Measurements from ENCODE around the gene CDH4.

The CDH4 gene

DNA sequence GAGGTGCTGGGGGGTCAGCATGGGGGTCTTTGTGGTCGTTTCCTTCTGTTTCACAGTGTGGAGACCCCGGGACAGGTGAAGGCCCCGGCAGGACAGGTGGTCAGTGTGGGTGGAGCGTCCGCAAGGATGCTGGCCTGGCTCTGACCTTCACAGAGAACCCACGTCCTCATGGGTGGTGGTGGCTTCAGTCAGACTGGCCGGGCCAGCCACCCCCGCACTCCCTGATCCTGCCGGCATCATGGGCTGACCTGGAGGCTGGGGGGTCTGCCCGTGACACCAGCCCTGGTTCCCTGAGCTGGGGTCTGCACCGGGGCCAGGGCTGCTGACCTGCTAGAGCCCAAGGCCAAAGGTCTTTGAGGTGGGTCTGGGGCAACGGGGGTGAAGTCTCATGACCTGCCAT, 41.9 kb downstream of the CDH4 start:
- no peak for DNase-seq (ENCODE audit: low read depth)
- TF ChIP-seq, protein P1, sequence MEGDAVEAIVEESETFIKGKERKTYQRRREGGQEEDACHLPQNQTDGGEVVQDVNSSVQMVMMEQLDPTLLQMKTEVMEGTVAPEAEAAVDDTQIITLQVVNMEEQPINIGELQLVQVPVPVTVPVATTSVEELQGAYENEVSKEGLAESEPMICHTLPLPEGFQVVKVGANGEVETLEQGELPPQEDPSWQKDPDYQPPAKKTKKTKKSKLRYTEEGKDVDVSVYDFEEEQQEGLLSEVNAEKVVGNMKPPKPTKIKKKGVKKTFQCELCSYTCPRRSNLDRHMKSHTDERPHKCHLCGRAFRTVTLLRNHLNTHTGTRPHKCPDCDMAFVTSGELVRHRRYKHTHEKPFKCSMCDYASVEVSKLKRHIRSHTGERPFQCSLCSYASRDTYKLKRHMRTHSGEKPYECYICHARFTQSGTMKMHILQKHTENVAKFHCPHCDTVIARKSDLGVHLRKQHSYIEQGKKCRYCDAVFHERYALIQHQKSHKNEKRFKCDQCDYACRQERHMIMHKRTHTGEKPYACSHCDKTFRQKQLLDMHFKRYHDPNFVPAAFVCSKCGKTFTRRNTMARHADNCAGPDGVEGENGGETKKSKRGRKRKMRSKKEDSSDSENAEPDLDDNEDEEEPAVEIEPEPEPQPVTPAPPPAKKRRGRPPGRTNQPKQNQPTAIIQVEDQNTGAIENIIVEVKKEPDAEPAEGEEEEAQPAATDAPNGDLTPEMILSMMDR (IDR thresholded peaks at IDR 0.05; ENCODE audit: control insufficient read depth, extremely low read depth, insufficient read depth), result no peak

DNA sequence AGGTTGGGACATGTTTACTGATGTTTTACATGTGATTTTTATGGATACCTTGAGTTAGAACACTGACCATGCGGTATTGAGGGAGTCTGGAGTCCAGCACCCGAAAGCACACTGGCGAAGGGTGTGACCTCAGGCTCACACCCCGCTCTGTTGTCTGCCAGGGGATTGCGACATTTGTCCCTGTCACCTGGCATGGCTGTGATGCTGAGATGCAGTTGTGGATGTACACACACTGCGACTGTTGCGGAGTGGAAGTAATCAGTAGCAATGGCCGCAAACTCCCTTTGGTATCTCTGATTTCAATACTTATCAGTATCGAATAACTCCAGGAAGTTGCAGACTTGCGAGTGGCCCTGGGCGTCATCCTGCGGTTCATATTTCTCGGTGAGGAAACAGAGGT, 43.2 kb downstream of the CDH4 start:
- no peak overlapping the region for H3K4me3 ChIP-seq (ENCODE audit: low read depth, low read length)
- no peak for DNase-seq (ENCODE audit: low read depth)
- TF ChIP-seq, protein P1 (IDR thresholded peaks at IDR 0.05; ENCODE audit: control insufficient read depth, extremely low read depth, insufficient read depth), result no peak

More for the DNA sequence above, 41.9 kb downstream of the CDH4 start:
- H3K4me3 ChIP-seq (ENCODE audit: low read depth, low read length), result no peak overlapping the region

DNA sequence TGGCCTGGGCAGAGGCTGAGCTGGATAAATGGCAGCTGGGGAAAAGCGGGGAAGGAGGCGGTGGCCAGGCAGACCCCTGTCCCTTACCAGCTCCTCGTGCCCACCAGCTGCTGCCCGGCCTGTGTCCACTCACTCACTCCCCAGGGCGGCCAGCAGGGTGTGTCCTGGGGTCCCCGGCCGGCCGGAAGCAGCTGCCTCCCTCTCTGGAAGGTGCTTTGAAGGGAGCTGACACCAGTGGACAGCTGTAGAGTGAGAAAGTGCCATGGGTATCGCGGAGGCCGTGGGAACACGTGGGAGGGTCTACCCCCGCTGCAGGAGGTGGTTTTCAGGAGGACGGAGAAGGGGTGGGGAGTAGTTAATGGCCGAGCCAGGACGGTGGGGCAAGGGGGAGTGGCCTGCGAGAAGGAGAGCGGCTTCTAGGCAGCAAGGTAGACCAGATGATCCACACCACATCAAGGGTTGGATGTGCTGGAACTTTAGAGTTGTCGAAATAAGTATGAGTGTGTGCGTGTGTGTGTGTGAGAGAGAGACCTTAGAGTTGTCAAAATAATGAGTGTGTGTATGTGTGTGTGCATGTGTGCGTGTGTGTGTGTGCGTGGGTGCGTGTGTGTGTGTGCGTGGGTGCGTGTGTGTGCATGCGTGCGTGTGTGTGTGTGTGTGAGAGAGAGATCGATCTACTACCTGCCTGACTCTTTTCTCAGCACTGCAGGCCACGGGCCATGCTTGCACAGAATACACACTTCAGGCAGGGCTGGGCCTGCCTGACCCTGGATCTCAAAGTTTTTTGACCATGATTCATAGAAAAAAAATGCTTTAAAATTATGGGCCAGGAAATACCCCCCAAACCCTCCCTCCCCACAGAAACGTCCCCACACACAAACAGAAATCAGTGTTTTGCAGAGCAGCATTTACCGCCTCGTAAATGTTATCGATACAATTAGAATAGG, 43.9 kb downstream of the CDH4 start:
- no peak for DNase-seq (ENCODE audit: low read depth)

DNA sequence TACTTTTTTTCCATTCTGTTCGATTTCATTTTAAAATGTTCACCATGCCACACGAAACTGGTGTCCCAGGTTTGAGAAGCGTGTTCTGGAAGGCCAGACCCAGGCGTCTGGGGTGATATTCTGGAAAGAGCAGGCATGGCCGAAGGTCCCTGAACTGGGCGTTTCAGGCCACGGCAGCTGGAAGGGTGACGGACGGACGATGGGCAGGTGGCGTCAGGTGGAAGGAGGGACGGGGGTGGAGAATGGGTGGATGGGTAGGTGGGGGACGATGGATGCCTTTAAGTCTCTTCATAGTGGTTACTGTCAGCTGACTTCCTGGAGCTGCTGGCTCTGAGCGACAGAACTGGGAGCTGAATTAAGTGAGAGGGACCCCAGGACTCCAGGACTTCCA, 44.6 kb downstream of the CDH4 start:
- no peak overlapping the region for H3K4me3 ChIP-seq (ENCODE audit: low read depth, low read length)
- TF ChIP-seq, protein P1 (IDR thresholded peaks at IDR 0.05; ENCODE audit: control insufficient read depth, extremely low read depth, insufficient read depth), result no peak
- no peak for DNase-seq (ENCODE audit: low read depth)

More for the DNA sequence above, 43.9 kb downstream of the CDH4 start:
- no peak overlapping the region for H3K4me3 ChIP-seq (ENCODE audit: low read depth, low read length)
- TF ChIP-seq, protein P1 (IDR thresholded peaks at IDR 0.05; ENCODE audit: control insufficient read depth, extremely low read depth, insufficient read depth), result no peak

DNA sequence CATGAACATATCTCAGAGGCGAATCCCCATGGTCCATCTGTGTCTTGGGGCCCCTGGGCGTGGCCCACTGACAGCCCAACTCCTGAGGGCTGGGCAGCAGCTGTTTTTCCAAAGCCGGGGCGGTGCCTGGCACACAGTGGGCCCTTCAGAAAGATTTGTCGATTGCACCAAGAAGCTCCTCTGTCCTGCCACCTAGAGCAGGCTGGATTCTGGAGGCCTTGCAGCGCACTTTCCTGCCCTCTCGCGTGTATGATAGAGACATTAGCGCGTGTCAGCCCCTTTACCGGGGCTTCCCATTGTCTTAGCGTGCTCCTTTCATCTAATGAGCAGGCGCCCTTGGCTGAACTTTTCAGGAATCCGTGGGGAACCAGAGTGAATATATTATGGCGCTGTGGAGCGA, 45.4 kb downstream of the CDH4 start:
- TF ChIP-seq, protein P1 (IDR thresholded peaks at IDR 0.05; ENCODE audit: control insufficient read depth, extremely low read depth, insufficient read depth), result no peak
- no peak overlapping the region for H3K4me3 ChIP-seq (ENCODE audit: low read depth, low read length)
- DNase-seq (ENCODE audit: low read depth), result no peak

DNA sequence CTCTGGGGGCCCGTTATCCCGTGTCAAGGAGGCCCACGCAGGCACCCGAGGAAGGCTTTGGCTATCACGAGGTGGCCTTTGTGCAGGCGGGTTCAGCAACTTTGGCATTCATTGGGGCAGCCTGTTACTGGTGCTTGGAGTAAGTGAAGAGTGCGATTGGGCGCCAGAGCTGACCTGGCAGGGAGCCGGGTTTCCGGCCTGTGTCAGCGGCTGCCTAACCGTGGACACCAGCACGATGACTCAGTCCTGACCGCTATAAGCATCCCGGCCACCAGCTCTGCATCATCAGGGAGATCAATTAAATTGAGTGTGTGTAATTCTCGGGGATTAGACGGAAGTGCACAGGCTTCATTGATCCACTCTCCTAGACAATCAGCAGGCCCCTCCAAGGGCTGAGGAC, 45.9 kb downstream of the CDH4 start:
- no peak for DNase-seq (ENCODE audit: low read depth)
- no peak overlapping the region for H3K4me3 ChIP-seq (ENCODE audit: low read depth, low read length)
- TF ChIP-seq, protein P1 (IDR thresholded peaks at IDR 0.05; ENCODE audit: control insufficient read depth, extremely low read depth, insufficient read depth), result no peak

Measured in LNCaP clone FGC (cell line).